ENCODE results near the gene ARHGDIA.

DNA sequence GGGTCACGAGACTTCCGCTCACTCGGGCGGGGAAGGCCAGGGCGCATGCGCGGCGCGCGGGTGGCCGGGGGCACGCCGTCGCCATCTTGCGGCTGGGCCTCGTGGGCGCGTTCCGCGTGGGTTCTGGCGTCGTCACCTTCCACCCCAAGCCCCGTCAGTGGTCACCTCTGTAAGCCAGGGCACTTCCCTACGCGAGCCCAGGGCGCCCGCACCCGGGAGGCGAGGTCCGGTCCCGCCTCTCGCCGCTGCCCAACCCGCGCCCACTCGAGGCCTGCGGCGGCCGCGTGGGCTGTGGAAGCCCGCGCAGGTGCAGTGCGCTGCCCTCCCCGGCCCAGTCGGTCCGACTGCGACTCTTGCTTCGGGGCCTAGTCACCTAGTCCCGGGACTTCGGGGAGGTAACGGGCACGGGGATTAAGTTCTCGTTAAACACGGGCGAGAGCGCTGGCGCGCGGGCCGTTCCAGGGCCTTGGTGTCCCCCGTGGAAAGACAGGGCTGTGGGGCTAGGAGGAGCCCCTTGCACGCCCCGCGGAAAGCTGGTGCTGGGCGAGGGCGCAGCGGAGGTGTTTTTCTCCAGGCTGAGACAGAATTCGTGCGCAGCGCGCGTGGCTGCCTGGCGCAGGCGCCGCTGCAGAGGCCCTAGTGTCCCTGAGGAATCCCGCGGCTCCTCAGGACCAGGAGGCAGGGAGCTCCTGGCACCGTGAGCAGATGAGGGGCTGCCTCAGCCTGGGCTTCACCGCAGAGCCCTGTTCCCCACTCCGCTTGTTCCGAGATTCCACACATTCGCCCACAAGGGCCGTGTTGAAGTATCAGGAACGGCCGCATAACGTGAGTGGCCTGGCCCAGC, 472 bp upstream of the ARHGDIA start:
- TF ChIP-seq FOSL1 (IDR thresholded peaks at IDR 0.05; ENCODE audit: insufficient read depth, low read depth, low read length) (no peak), HDAC2 (IDR thresholded peaks at IDR 0.05; ENCODE audit: borderline replicate concordance in 1 of 2, low read depth in 2 of 2, low read length in 2 of 2) (peak in 1 of 2 experiments; percentile 97; a peak in 1 of 4 replicates), POLR2A (IDR thresholded peaks at IDR 0.05; ENCODE audit: control extremely low read depth in 1 of 2, low read depth in 2 of 2, low read length in 2 of 2) (peak in 1 of 2 experiments; percentile 65; a peak in 2 of 3 replicates), EGR1 (IDR thresholded peaks at IDR 0.05; ENCODE audit: borderline replicate concordance, low read depth, low read length) (no peak), KDM5A (IDR thresholded peaks at IDR 0.05; ENCODE audit: low read length) (no peak), RNF2 (IDR thresholded peaks at IDR 0.05; ENCODE audit: borderline replicate concordance, low read depth, low read length, missing control alignments, poor library complexity, severe bottlenecking) (no peak), MAX (IDR thresholded peaks at IDR 0.05) (peak; percentile 92), TEAD4 (IDR thresholded peaks at IDR 0.05; ENCODE audit: low read depth, low read length) (no peak)
- TF ChIP-seq, protein P1, sequence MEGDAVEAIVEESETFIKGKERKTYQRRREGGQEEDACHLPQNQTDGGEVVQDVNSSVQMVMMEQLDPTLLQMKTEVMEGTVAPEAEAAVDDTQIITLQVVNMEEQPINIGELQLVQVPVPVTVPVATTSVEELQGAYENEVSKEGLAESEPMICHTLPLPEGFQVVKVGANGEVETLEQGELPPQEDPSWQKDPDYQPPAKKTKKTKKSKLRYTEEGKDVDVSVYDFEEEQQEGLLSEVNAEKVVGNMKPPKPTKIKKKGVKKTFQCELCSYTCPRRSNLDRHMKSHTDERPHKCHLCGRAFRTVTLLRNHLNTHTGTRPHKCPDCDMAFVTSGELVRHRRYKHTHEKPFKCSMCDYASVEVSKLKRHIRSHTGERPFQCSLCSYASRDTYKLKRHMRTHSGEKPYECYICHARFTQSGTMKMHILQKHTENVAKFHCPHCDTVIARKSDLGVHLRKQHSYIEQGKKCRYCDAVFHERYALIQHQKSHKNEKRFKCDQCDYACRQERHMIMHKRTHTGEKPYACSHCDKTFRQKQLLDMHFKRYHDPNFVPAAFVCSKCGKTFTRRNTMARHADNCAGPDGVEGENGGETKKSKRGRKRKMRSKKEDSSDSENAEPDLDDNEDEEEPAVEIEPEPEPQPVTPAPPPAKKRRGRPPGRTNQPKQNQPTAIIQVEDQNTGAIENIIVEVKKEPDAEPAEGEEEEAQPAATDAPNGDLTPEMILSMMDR (IDR thresholded peaks at IDR 0.05; ENCODE audit: control extremely low read depth in 1 of 3, insufficient read depth in 1 of 3, low read depth in 1 of 3, low read length in 3 of 3) = peak in 1 of 3 experiments; percentile 2; a peak in 1 of 4 replicates
